HG03520 (cell line): ENCODE data around the gene SCAF4.
A peak's percentile ranks its signal among the peaks of the same experiment; 100 is the strongest.
"Not testable (repeated sequence)": the region's sequence is repeated elsewhere in the genome, so short reads cannot be mapped to it uniquely, and the experiment has no call there.

Source experiments
- ATAC-seq: cut with Tn5 transposase; IDR thresholded peaks from one replicate; pipeline ENCODE4 v1.9.1; 2021; ENCODE audit warnings: mild to moderate bottlenecking, moderate library complexity; ENCODE audit not compliant: unreplicated experiment

SCAF4 gene

GRCh38 chr21:31743712-31744111 lies 11.8 kb upstream of the SCAF4 start:
- ATAC-seq: no peak

GRCh38 chr21:31741116-31741515 lies 9.2 kb upstream of the SCAF4 start:
- no peak for ATAC-seq

- not testable (repeated sequence) for ATAC-seq
These were observed 5.9 kb upstream of the SCAF4 start for GRCh38 chr21:31737586-31738397.

- ATAC-seq: no peak
These were observed 3.6 kb upstream of the SCAF4 start for GRCh38 chr21:31735511-31735992.

GRCh38 chr21:31733551-31734149 lies 1.7 kb upstream of the SCAF4 start:
- ATAC-seq: no peak

- ATAC-seq: no peak
These were observed 956 bp upstream of the SCAF4 start for GRCh38 chr21:31732597-31733550.

- ATAC-seq: peak; percentile 1
These were observed 662 bp downstream of the SCAF4 start for GRCh38 chr21:31731056-31731856.

GRCh38 chr21:31730712-31731055 lies 1.2 kb downstream of the SCAF4 start:
- no peak for ATAC-seq

GRCh38 chr21:31729622-31730343 lies 2.1 kb downstream of the SCAF4 start:
- no peak for ATAC-seq

GRCh38 chr21:31728952-31729351 lies 3.0 kb downstream of the SCAF4 start:
- ATAC-seq: no peak

GRCh38 chr21:31728191-31728590 lies 3.7 kb downstream of the SCAF4 start:
- ATAC-seq: no peak

GRCh38 chr21:31727181-31727580 lies 4.7 kb downstream of the SCAF4 start:
- ATAC-seq: no peak

- ATAC-seq: no peak
These were observed 5.5 kb downstream of the SCAF4 start for GRCh38 chr21:31726407-31726806.

- ATAC-seq: no peak
These were observed 6.6 kb downstream of the SCAF4 start for GRCh38 chr21:31725202-31725839.

- ATAC-seq: no peak
These were observed 7.4 kb downstream of the SCAF4 start for GRCh38 chr21:31724552-31724951.

- ATAC-seq: no peak
These were observed 10.5 kb downstream of the SCAF4 start for GRCh38 chr21:31721381-31721780.

- no peak for ATAC-seq
These were observed 11.2 kb downstream of the SCAF4 start for GRCh38 chr21:31720739-31721138.

- no peak for ATAC-seq
These were observed 11.6 kb downstream of the SCAF4 start for GRCh38 chr21:31720330-31720729.

- ATAC-seq: no peak
These were observed 15.8 kb downstream of the SCAF4 start for GRCh38 chr21:31716106-31716505.
